Measurements from ENCODE around the gene ANAPC1. TPM values are rescaled to one million over a fixed set of nuclear protein-coding genes. Genes with fewer than 3 reads are reported as not detected.

ANAPC1 gene
- total and polyA plus RNA-seq, 10 of the 15 experiments (the other 5 are each of a cell fraction or from before 2014, with no cell fraction given), result 10.0 to 108 (median 53.6) TPM

GRCh38 chr2:111932841-111933291 lies 48.9 kb upstream of the ANAPC1 start:
- no peak for FAIRE-seq
- CTCF ChIA-PET, result interaction anchor here (1.8 kb wide), 1 partner anchor 14 kb away, joined by 4 read pairs; no protein-coding TSS in a partner anchor
- WGBS (ENCODE audit: insufficient coverage, insufficient replicate concordance, low lambda C conversion rate, missing lambda C conversion rate), result 60% methylated on average over 4 of the region's 4 CpGs

More at GRCh38 chr2:111932841-111933291, 48.9 kb upstream of the ANAPC1 start:
- Histone ChIP-seq H3K27ac (ENCODE audit: control insufficient read depth, insufficient read depth) (no peak overlapping the region), H3K79me2 (ENCODE audit: control insufficient read depth, insufficient read depth, low read length) (no peaks in the 10 kb centered on the region), H3K27me3 (replicated peaks in 1 of 2; ENCODE audit: control insufficient read depth in 2 of 2, insufficient read depth in 2 of 2, low read length in 1 of 2) (no peaks in the 10 kb centered on the region), H4K20me1 (ENCODE audit: control insufficient read depth, insufficient read depth) (no peaks in the 10 kb centered on the region), H3K4me3 (no peak overlapping the region), H3K4me1 (ENCODE audit: control insufficient read depth, insufficient read depth, low read length) (no peaks in the 10 kb centered on the region), H2AFZ (ENCODE audit: control insufficient read depth, low read depth, low read length) (no peak overlapping the region), H3K9ac (ENCODE audit: control insufficient read depth, insufficient read depth, low read length) (no peak overlapping the region), H3K9me3 (replicated peaks; ENCODE audit: control insufficient read depth, insufficient read depth, low read length) (no peaks in the 10 kb centered on the region), H3K36me3 (ENCODE audit: control insufficient read depth in 2 of 2, insufficient read depth in 2 of 2, low read length in 1 of 2) (no peaks in the 10 kb centered on the region), H3K4me2 (ENCODE audit: control insufficient read depth, insufficient read depth) (no peak overlapping the region)
- TF ChIP-seq SIN3A (IDR thresholded peaks at IDR 0.05; ENCODE audit: low read depth, low read length) (no peak), DPF2 (IDR thresholded peaks at IDR 0.05) (no peak), KAT2A (conservative IDR thresholded peaks at IDR 0.05; ENCODE audit: control insufficient read depth, low read depth, low read length) (no peak), E4F1 (IDR thresholded peaks at IDR 0.05; ENCODE audit: borderline replicate concordance, partially characterized antibody) (no peak), ZBED1 (IDR thresholded peaks at IDR 0.05; ENCODE audit: borderline replicate concordance) (no peak), RFX5 (IDR thresholded peaks at IDR 0.05; ENCODE audit: low read depth, low read length) (no peak), FOXK2 (IDR thresholded peaks at IDR 0.05) (no peak), SMC3 (IDR thresholded peaks at IDR 0.05; ENCODE audit: borderline replicate concordance, low read length) (no peak), PKNOX1 (IDR thresholded peaks at IDR 0.05) (no peak), NBN (IDR thresholded peaks at IDR 0.05) (no peak), BCL11A (IDR thresholded peaks at IDR 0.05; ENCODE audit: low read depth, low read length) (no peak), GATAD2B (conservative IDR thresholded peaks at IDR 0.05; ENCODE audit: low read depth) (no peak), NFIC (IDR thresholded peaks at IDR 0.05; ENCODE audit: low read depth, low read length) (no peak), EGR1 (IDR thresholded peaks at IDR 0.05; ENCODE audit: borderline replicate concordance in 1 of 2, low read depth in 2 of 2, low read length in 2 of 2) (no peak), RELA (IDR thresholded peaks at IDR 0.05; ENCODE audit: borderline replicate concordance, partially characterized antibody) (no peak), RAD21 (IDR thresholded peaks at IDR 0.05; ENCODE audit: insufficient read depth, low read depth, low read length) (no peak), CTCF (IDR thresholded peaks at IDR 0.05 in 2 of 3, conservative IDR thresholded peaks at IDR 0.05 in 1 of 3; ENCODE audit: control insufficient read depth in 2 of 3, extremely low read depth in 1 of 3, insufficient read depth in 1 of 3, low read depth in 3 of 3, low read length in 3 of 3) (no peak), MAX (IDR thresholded peaks at IDR 0.05; ENCODE audit: low read depth, low read length) (no peak), CREM (IDR thresholded peaks at IDR 0.05; ENCODE audit: low read depth) (no peak)
- DNase-seq (ENCODE audit: low read depth, low spot score) (no peak), ATAC-seq (no peak)
- ChIA-PET POLR2A (no interaction called here), RAD21 (ENCODE audit: unreplicated experiment) (no interaction called here), SMC1A (ENCODE audit: uncharacterized antibody, unreplicated experiment) (no interaction called here)
- intact Hi-C loops (cut with micrococcal nuclease; ENCODE audit: unreplicated experiment), result no loop called here
- in situ Hi-C loops (cut with MboI), result no loop called here
- BruUV-seq (replicated peaks), result no TSS peak

Data from GM12878 (cell line).